RWPE2 (cell line): Measurements from ENCODE around the gene MYH14.

ENCODE experiments used
- ATAC-seq: fragments of 200-7000 bp; cut with Tn5 transposase; 3 replicates; pipeline ENCODE4 v1.9.1; 2021; ENCODE audit warnings: low read depth
- DNase-seq: peaks from one replicate; pipeline ENCODE4 v3.0.0-alpha.2; 2020; ENCODE audit warnings: low spot score
- H3K27ac ChIP-seq: fragments of 450-650 bp; 2 replicates; pipeline ENCODE4 v1.5.1; 2017; ENCODE audit warnings: mild to moderate bottlenecking; ENCODE audit not compliant: poor library complexity, severe bottlenecking
- H3K27me3 ChIP-seq: fragments of 250-450 bp; sonication (Bioruptor Pico); 2 replicates; pipeline ENCODE4 v1.5.1; 2021; ENCODE audit warnings: mild to moderate bottlenecking, moderate library complexity; ENCODE audit not compliant: insufficient read depth, poor library complexity, severe bottlenecking
- H3K36me3 ChIP-seq: fragments of 250-450 bp; sonication (Bioruptor Pico); 2 replicates; pipeline ENCODE4 v1.5.1; 2020; ENCODE audit warnings: low read depth, mild to moderate bottlenecking, moderate library complexity
- H3K4me1 ChIP-seq: fragments of 250-450 bp; sonication (Bioruptor Pico); 2 replicates; pipeline ENCODE4 v1.5.1; 2021; ENCODE audit warnings: mild to moderate bottlenecking, moderate library complexity; ENCODE audit not compliant: insufficient read depth, poor library complexity, severe bottlenecking
- H3K4me3 ChIP-seq: fragments of 250-450 bp; sonication (Bioruptor Pico); 2 replicates; pipeline ENCODE4 v1.5.1; 2021; ENCODE audit warnings: mild to moderate bottlenecking, moderate library complexity; ENCODE audit not compliant: severe bottlenecking
- H3K9me3 ChIP-seq: fragments of 250-450 bp; sonication (Bioruptor Pico); 2 replicates; pipeline ENCODE4 v1.5.1; 2021; ENCODE audit warnings: mild to moderate bottlenecking, moderate library complexity; ENCODE audit not compliant: severe bottlenecking
- CTCF ChIP-seq: fragments of 450-650 bp; IDR thresholded peaks from one replicate; pipeline ENCODE4 v1.5.1; 2017; ENCODE audit warnings: mild to moderate bottlenecking, moderate library complexity; ENCODE audit not compliant: poor library complexity, severe bottlenecking

The MYH14 gene

GRCh38 chr19:50264483-50265186 is 61.2 kb downstream of the MYH14 start:
- no peaks in the 10 kb centered on the region for H3K27me3 ChIP-seq
- no peak overlapping the region for H3K27ac ChIP-seq
- H3K4me1 ChIP-seq = no peaks in the 10 kb centered on the region
- H3K4me3 ChIP-seq = no peak overlapping the region
- no peak for DNase-seq
- no peak for ATAC-seq
- TF ChIP-seq CTCF = no peak
- no peaks in the 10 kb centered on the region for H3K9me3 ChIP-seq
- no peaks in the 10 kb centered on the region for H3K36me3 ChIP-seq

GRCh38 chr19:50266041-50266440 is 62.6 kb downstream of the MYH14 start:
- Histone ChIP-seq H3K36me3 (no peaks in the 10 kb centered on the region), H3K4me3 (no peak overlapping the region), H3K4me1 (no peaks in the 10 kb centered on the region), H3K27me3 (no peaks in the 10 kb centered on the region), H3K27ac (no peak overlapping the region), H3K9me3 (no peaks in the 10 kb centered on the region)
- ATAC-seq (no peak), DNase-seq (no peak)
- no peak for TF ChIP-seq CTCF

GRCh38 chr19:50266896-50267295 is 63.5 kb downstream of the MYH14 start:
- no peak for TF ChIP-seq CTCF
- H3K4me1 ChIP-seq = no peaks in the 10 kb centered on the region
- no peaks in the 10 kb centered on the region for H3K27me3 ChIP-seq
- ATAC-seq (no peak), DNase-seq (no peak)
- no peaks in the 10 kb centered on the region for H3K9me3 ChIP-seq
- no peak overlapping the region for H3K27ac ChIP-seq
- no peak overlapping the region for H3K4me3 ChIP-seq
- H3K36me3 ChIP-seq = no peaks in the 10 kb centered on the region

- Histone ChIP-seq H3K27ac (no peak overlapping the region), H3K27me3 (no peaks in the 10 kb centered on the region), H3K4me1 (no peaks in the 10 kb centered on the region), H3K9me3 (no peaks in the 10 kb centered on the region), H3K4me3 (no peak overlapping the region), H3K36me3 (no peaks in the 10 kb centered on the region)
- no peak for DNase-seq
- no peak for ATAC-seq
- no peak for TF ChIP-seq CTCF
These were observed 64.6 kb downstream of the MYH14 start for GRCh38 chr19:50268041-50268440.

- ATAC-seq (no peak), DNase-seq (no peak)
- Histone ChIP-seq H3K27ac (no peak overlapping the region), H3K36me3 (no peaks in the 10 kb centered on the region), H3K27me3 (no peaks in the 10 kb centered on the region), H3K9me3 (no peaks in the 10 kb centered on the region), H3K4me1 (no peaks in the 10 kb centered on the region), H3K4me3 (no peak overlapping the region)
- TF ChIP-seq CTCF = no peak
These were observed 65.1 kb downstream of the MYH14 start for GRCh38 chr19:50268501-50268900.
